Measurements from ENCODE around the gene DLG5.

DLG5 gene

GRCh38 chr10:77837925-77838595 is 88.5 kb downstream of the DLG5 start:
- no peak for DNase-seq (ENCODE audit: low spot score)
- in situ Hi-C loops (cut with MboI; ENCODE audit: low sequenced_read_pairs, unreplicated experiment): no loop called here
- TF ChIP-seq CTCF (IDR thresholded peaks at IDR 0.05; ENCODE audit: borderline replicate concordance, control extremely low read depth, extremely low read depth, insufficient read depth, missing control alignments): no peak

GRCh38 chr10:77837248-77837924 is 89.2 kb downstream of the DLG5 start:
- in situ Hi-C loops (cut with MboI; ENCODE audit: low sequenced_read_pairs, unreplicated experiment): no loop called here
- TF ChIP-seq CTCF (IDR thresholded peaks at IDR 0.05; ENCODE audit: borderline replicate concordance, control extremely low read depth, extremely low read depth, insufficient read depth, missing control alignments): peak; percentile 40
- DNase-seq (ENCODE audit: low spot score): peak; percentile 84

- DNase-seq (ENCODE audit: low spot score): no peak
- TF ChIP-seq CTCF (IDR thresholded peaks at IDR 0.05; ENCODE audit: borderline replicate concordance, control extremely low read depth, extremely low read depth, insufficient read depth, missing control alignments): no peak
- in situ Hi-C loops (cut with MboI; ENCODE audit: low sequenced_read_pairs, unreplicated experiment): no loop called here
Measured at GRCh38 chr10:77836299-77836820, 90.2 kb downstream of the DLG5 start.

GRCh38 chr10:77835669-77836086 is 90.9 kb downstream of the DLG5 start:
- no peak for DNase-seq (ENCODE audit: low spot score)
- in situ Hi-C loops (cut with MboI; ENCODE audit: low sequenced_read_pairs, unreplicated experiment): no loop called here
- no peak for TF ChIP-seq CTCF (IDR thresholded peaks at IDR 0.05; ENCODE audit: borderline replicate concordance, control extremely low read depth, extremely low read depth, insufficient read depth, missing control alignments)

GRCh38 chr10:77834943-77835668 is 91.4 kb downstream of the DLG5 start:
- no peak for TF ChIP-seq CTCF (IDR thresholded peaks at IDR 0.05; ENCODE audit: borderline replicate concordance, control extremely low read depth, extremely low read depth, insufficient read depth, missing control alignments)
- in situ Hi-C loops (cut with MboI; ENCODE audit: low sequenced_read_pairs, unreplicated experiment): no loop called here

GRCh38 chr10:77834540-77834939 is 92.0 kb downstream of the DLG5 start:
- no peak for TF ChIP-seq CTCF (IDR thresholded peaks at IDR 0.05; ENCODE audit: borderline replicate concordance, control extremely low read depth, extremely low read depth, insufficient read depth, missing control alignments)
- in situ Hi-C loops (cut with MboI; ENCODE audit: low sequenced_read_pairs, unreplicated experiment): no loop called here
- no peak for DNase-seq (ENCODE audit: low spot score)

More at GRCh38 chr10:77834943-77835668, 91.4 kb downstream of the DLG5 start:
- no peak for DNase-seq (ENCODE audit: low spot score)
